ENCODE data around the gene SS18L1.

SS18L1 gene

GRCh38 chr20:62195736-62196135, 52.2 kb downstream of the SS18L1 start:
- DNase-seq (ENCODE audit: low spot score) = no peak

DNA sequence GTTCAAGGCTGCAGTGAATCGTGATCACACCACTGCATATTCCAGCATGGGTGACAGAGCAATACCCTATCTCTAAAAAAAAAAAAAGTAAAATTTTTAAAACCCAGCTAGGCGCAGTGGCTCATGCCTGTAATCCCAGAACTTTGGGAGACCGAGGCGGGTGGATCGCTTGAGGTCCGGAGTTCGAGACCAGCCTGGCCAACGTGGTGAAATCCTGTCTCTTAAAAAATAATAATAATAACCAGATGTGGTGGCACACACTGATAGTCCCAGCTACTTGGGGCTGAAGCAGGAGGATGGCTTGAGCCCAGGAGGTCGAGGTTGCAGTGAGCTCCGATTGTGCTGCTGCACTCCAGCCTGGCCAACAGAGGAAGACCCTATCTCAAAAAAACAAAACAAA, 52.7 kb downstream of the SS18L1 start:
- DNase-seq (ENCODE audit: low spot score) = no peak

DNA sequence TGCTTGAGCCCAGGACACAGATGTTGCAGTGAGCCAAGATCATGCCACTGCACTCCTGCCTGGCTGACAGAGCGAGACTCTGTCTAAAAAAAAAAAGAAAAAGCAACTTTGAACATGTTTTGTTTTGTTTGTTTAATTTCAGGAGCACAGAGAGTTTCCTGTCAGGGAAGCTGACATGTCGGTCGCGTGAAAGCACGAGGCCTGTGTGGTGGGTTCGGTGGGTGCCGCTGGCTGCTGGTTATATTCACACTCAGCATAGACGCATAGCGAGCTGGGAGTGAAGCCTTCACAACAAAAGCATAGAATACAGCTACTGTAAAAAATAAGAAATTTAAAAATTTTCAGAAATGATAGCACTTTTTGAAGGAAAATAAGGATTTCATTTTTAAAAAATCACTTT, 53.7 kb downstream of the SS18L1 start:
- no peak for DNase-seq (ENCODE audit: low spot score)

DNA sequence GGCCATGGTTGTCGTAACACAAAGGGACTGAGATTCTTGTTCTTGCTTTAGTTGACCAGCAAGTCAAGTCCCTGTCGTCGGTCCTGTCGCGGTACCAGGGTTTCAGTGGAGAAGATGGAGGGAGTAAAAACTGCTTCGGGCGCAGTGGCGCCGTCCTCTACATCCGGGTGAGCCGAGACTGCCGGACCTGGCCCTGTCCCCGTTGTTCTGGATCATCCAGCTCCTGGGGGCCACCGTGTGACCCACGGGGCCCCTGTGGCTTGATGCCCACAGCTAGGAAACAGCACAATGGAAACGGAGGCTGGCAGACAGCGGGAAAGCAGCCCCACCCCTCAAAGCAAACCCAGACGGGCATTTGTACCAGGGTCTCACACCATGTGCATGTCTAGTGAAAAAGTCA, 54.2 kb downstream of the SS18L1 start:
- no peak for DNase-seq (ENCODE audit: low spot score)

GRCh38 chr20:62198496-62198895, 54.9 kb downstream of the SS18L1 start:
- no peak for DNase-seq (ENCODE audit: low spot score)

DNA sequence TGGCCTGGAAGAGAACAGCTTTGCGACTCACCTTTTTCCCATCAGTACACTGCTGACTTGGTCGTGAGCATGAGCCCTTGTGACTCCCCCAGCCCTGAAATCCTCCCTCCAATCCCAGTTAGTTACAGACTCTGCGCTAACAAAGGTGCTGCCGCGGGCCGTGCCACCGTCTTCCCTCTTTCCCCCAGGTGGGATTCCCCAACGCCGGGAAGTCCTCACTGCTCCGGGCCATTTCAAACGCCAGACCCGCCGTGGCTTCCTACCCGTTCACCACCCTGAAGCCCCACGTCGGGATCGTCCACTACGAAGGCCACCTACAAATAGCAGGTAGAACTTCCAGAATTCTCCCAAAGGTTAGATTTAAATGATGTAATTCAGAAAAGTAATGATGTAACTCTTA, 55.4 kb downstream of the SS18L1 start:
- no peak for DNase-seq (ENCODE audit: low spot score)

DNA sequence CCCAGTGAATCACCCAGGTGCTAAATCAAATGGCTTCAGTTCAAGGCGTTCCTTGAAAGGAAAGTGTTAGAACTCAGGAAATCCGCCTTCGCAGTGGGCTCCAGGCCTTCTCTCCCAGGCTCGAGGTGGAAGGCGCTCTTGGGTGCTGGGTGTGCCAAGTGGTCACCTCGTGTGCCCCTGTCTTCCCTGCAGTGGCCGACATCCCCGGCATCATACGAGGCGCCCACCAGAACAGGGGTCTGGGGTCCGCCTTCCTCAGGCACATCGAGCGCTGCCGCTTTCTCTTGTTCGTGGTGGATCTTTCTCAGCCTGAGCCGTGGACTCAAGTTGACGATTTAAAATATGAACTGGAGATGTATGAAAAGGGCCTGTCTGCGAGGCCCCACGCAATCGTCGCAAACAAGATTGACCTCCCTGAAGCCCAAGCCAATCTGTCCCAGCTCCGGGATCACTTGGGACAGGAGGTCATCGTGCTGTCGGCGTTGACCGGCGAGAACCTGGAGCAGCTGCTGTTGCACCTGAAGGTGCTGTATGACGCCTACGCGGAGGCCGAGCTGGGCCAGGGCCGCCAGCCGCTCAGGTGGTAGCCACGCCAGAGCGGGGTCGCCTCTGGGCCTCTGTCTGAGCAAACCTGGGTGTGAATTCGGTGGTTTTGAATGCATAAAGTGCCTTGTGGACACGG, 57.1 kb downstream of the SS18L1 start:
- no peak for DNase-seq (ENCODE audit: low spot score)

DNA sequence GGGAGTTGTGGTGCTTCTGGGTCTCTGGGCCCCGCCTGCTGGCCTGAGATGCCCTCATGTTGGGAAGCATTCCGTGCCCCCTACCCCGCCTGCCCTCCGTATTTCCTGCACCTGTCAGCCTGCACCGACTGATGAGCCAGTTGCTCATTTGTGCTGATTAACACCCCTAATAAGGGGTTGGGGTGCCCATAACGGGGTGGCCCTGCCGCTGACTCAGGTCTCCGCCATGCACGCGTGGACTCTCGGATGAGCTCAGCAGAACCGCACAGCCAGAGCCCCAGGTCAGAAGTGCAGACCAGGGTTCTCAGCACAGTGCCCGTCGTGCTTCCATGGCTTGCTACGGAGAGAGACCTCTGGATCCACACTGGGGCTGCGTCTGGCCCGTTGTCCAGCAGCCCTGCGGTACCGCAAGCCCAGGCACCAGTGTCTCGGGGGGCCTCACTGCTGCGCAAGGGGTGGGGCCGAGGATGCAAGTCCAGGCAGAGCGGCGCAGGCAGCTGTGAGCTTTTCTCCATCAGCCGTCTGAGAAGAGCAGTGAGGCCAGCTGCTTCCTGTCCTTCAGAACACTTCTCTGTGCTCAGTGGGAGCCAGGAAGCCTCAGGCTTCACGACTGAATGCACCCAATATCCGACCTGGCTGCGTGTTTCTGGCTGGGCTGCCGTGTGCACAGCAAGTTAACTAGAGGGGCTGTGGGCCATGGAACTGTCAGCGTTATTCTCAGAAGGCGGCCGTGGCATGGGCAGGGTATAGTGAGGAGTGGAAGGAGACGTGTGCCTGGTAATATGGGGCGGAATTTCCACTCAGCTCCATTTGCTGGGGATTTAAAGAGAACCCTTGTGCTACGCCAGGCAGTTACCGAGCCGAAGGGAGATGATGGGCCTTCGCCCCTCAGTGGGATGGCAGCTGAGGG, 57.9 kb downstream of the SS18L1 start:
- DNase-seq (ENCODE audit: low spot score) = no peak

GRCh38 chr20:62202083-62202395, 58.5 kb downstream of the SS18L1 start:
- DNase-seq (ENCODE audit: low spot score) = no peak

DNA sequence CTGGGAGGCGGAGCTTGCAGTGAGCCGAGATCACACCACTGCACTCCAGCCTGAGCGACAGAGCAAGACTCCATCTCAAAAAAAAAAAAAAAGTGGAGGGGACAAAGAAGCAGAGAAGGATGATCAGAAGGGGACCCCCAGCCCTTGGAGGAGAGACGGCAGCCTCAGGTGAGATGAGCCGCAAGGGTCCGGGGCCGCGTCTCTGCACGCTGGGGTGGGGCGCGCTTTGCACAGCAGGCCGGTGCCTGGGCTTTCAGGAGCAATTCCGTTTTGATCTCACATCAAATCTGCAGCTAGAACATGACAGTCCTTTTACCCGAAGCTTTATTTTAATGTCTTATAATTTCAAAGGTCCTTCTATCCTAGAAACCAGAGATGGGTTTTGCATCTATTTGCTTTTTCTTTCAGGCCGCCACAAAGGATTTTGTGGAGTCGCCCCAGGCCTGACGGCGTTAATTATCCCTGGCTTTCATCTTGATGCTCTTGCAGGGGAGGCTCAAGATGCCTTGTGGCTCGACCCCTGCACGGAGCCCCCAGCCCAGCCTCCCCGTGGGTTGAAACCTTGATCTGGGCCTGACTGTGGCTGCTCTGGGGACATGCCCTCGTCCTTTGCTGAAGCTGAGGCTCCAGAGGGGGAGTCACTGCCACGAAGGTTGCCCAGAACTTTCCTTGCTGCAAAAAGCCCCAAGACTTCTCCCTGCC, 59.3 kb downstream of the SS18L1 start:
- no peak for DNase-seq (ENCODE audit: low spot score)

DNA sequence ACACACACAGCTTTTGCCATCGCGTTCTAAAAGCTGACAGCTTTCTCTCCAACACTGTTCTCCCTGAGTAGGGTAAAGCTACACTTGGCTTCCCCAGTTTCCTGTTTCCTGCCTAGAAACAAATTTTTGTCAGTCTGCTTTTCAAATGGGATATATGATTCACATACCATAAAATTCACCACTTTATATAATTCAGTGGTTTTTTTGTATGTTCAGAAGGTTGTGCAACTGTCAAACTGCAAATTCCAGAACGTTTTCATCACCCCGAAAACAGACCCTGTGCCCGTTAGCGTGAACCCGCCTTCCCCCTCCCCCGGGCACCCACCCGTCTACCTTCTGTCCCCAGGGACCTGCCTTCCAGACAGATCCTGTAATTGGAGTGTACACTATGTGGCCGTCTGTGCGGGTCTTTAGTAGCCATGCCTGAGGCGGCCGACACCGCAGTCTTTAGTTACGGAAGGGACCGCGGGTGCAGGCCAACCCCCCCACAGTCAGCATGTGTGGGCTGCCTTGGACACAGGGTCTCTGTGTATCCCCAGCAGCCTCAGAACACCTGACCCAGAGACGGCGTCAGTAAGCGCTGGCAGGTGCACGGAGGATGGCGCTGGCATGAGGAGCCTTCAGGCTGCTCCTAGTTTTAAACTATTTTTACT, 59.9 kb downstream of the SS18L1 start:
- no peak for DNase-seq (ENCODE audit: low spot score)

- no peak for DNase-seq (ENCODE audit: low spot score)
These were observed 62.2 kb downstream of the SS18L1 start for GRCh38 chr20:62205618-62206387.

GRCh38 chr20:62206388-62206775, 62.8 kb downstream of the SS18L1 start:
- DNase-seq (ENCODE audit: low spot score) = no peak

DNA sequence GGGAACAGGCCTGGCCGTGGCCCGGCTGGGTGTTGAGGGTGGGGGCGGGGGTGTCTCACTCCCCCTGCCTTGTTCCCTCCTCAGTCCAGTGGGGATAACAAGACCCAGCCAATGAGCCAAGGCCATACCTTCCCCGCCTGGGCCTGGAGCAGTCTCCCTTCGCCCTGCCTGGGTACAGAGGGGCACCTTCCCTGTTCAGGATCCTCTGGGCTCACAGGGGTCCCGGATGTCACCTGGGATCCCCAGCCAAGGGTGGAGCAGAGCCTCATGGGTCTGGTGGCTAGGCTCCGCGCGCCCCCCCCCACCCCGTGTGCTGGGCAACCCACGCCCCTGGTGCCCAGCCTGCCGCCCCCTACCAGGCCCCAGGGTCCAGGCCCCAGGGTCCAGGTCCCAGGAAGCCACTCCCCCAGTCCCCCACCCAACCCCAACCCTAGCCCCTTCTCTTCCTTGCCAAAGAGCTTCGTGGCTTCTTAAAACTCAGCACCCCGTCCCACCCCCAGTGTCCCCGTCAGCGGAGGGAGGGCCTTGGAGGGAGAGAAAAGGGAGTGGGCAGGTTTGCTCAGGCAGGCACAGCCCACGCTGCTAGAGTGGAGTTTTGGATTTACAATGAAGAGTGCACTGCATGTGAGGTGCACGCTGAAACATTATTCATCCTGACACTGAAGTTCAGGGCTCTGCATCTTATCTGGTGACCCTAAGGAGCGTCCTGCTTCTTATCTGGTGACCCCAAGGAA, 64.7 kb downstream of the SS18L1 start:
- DNase-seq (ENCODE audit: low spot score) = no peak

DNA sequence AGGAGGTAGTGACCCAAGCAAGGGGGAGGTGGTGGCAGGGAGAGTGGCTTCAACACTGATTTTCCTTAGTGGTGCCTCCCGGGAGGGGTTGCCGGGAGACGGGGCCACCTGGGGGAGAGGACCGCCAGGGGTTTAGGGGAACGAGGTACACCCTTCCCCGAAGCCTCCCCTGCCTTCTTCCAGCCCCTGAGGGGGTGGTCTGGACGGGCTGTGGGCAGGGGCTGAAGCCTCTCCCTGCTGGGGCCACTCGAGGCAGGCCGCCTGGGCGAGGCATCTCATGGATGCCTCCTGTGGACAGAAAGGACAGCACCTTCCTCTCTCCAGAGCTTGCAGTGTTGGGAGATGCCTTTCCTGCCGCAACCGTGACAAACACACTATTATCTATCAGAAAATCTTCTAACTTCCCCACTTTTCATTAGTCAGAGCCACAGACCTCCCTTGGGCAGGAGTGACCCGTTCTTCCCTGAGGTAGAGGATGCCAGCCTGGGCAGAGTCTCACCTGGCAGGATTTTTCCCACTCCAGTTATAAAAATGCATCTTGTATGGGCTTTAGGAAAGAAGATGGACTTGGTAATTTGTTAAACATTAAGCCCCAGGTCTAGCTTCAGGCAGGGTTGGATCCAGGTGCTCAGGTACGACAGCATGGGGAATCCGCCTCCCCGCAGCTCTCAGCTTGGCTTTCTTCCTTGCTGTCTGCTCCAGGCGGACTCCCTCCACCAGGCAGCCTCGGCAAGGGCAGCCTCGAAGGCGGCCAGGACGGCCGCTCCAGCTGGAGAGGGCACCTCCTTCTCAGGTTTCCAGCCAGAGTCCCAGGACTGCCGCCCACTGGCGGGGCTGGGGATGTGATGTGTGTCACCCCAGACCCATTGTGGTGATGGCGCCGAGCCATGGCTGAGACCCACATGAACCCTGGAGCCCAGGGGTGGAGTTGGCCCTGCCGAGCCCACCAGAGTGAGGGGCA, 65.5 kb downstream of the SS18L1 start:
- DNase-seq (ENCODE audit: low spot score) = no peak

DNA sequence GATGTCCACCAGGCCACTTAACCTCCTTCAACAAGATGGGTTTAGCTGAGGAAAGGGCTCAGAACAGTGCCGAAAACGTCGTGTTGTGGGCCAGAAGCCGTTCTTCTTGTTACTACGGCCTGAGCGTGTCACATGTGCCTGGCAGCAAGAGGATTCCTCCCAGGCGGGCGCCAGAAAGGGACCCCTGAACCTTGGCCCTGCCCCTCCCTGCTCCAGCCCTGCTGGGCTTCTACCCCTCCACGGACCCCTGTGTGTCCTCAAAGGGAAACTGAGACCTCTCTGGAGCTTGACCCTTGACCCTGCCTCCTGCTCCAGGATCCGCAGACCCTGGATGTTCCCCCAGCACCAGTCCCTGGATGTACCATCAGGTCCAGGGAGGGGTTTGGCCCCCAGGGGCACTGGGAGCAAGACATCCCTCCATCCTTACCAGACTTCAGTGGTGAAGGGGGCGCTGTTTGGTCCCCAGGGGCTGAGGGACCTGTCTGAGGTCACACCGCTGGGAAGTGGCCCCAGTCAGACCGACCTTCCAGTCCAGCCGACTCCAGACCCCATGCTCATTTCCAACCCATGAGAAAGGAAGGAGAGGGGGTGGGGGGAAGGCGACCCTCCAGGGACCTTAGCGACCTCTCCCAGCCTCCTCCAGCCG, 66.4 kb downstream of the SS18L1 start:
- DNase-seq (ENCODE audit: low spot score) = no peak

- DNase-seq (ENCODE audit: low spot score) = no peak
These were observed 66.9 kb downstream of the SS18L1 start for GRCh38 chr20:62210496-62210855.

GRCh38 chr20:62211216-62211615, 67.6 kb downstream of the SS18L1 start:
- no peak for DNase-seq (ENCODE audit: low spot score)

DNA sequence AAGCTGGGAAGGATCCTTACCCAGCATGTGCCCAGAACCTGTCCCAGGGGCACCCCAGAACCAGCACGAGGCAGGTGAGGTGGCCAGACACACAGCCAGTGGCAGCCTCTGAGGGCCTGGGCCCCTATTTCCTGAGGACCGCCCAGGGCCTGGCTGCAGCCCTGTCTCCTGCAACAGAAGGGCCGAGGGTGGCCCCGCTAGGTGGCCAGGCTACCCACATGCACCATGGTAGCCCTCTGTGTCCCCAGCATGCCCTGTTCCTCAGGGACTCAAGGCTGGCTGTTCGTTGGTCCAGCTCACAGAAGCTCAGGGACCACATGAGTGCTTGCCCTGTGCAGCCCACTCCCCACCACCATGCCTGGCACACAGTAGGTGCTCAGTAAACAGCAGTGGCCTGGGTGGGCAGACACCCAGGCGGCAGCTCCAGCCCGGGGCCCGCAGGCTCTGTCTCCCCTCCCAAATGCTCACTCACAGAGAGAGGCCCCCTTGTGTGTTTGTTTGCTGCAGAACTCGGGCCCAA, 68.3 kb downstream of the SS18L1 start:
- DNase-seq (ENCODE audit: low spot score) = no peak

Measured in RKO (cell line).